GM18870 (cell line): ENCODE results near the gene MIPOL1.
A peak's percentile ranks its signal among the peaks of the same experiment; 100 is the strongest.
"Not testable (repeated sequence)": the region's sequence is repeated elsewhere in the genome, so short reads cannot be mapped to it uniquely, and the experiment has no call there.

Experiments
- ATAC-seq: cut with Tn5 transposase; IDR thresholded peaks from one replicate; pipeline ENCODE4 v1.9.1; 2021; ENCODE audit warnings: moderate library complexity; ENCODE audit not compliant: unreplicated experiment

Gene MIPOL1

DNA sequence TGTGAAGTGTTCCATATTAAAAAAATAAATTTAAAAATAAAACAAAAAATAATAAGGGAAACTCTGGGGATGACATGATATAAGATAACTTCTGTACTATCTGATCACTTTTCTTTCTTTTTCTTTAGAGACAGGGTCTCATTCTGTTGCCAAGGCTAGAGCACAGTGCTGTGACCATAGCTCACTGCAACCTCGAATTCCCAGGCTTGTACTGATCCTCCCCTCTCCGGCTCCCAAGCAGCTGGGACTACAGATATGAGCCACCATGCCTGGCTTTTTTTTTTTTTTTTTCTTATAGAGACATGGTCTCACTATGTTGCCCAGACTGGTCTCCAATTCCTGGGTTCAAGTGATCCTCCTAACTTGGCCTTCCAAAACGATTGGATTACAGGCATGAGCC lies 10.4 kb upstream of the MIPOL1 start:
- ATAC-seq = no peak

GRCh38 chr14:37187840-37188577 lies 9.7 kb upstream of the MIPOL1 start:
- ATAC-seq = not testable (repeated sequence)

- not testable (repeated sequence) for ATAC-seq
Measured at GRCh38 chr14:37189733-37190132, 8.0 kb upstream of the MIPOL1 start.

- ATAC-seq = no peak
Measured at GRCh38 chr14:37194698-37195097, 3.0 kb upstream of the MIPOL1 start.

DNA sequence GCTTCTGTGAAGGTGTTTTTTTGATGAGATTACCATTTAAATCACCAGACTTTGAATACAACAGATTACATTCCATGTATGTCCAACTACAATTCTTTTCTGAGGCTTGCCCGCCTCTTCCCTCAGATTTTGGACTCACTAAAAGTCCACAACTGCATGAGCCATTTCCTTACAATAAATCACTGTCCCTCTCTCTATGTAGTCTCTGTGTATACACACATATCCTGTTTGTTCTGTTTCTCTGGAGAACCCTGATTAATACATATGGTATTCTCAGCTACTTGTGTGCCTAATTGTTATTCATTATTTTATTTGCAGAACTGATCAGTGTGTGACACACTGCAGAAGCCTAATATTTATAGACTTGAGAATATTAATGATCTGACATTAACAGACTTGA lies 2.4 kb upstream of the MIPOL1 start:
- ATAC-seq = no peak

GRCh38 chr14:37196604-37197420 lies 925 bp upstream of the MIPOL1 start:
- no peak for ATAC-seq

DNA sequence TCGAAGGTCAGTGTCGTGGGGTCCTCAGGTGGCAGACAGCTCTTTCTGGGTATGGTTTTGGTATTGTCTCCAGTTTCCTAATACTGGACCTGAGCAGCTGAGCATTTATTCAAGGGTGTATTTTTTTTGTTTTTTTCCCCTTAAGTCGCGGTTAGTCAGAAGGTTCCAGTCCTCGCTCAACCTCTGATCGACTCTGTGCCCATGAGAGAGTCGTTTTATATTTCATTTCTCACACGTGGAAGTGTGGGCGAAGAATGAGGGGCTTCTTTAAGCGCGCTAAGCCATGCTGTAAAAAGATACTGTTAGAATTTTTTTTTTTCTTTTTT lies 499 bp downstream of the MIPOL1 start:
- ATAC-seq = no peak

- no peak for ATAC-seq
Measured at GRCh38 chr14:37198907-37199306, 1.2 kb downstream of the MIPOL1 start.

DNA sequence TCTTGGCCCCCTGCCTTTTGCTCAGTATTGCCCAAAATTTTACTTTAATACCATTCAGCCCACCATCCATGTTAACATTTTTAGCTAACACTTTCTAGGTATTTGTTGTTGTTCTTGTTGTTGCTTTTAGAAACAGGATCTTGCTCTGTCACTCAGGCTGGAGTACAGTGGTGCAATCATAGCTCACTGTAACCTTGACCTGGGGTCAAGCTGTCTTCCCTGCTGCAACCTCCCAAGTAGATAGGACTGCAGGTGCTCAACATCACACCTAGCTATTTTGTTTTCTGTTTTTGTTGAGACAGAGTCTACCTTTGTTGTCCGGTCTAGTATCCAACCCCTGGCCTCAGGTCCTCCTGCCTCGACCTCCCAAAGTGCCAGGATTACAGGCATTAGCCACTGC lies 4.0 kb downstream of the MIPOL1 start:
- ATAC-seq = no peak

DNA sequence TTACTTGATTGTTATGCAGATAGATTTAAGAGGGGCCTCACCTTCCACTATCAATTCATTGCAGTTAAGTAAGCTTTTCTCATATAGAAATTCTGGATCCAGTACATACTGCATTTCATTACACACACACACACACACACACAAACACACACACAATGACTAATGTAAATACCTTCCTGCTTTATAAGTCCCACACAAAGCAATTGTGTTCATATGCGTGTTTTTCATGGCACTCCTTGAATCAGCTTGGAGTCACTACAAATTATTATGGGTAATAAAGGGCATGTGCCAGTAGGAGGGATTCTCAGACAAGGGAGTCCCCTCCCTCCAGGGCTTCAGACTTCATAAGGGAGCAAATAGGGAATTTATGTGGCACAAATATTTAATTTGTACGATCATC lies 4.5 kb downstream of the MIPOL1 start:
- no peak for ATAC-seq

GRCh38 chr14:37202812-37203211 lies 5.1 kb downstream of the MIPOL1 start:
- ATAC-seq = no peak

DNA sequence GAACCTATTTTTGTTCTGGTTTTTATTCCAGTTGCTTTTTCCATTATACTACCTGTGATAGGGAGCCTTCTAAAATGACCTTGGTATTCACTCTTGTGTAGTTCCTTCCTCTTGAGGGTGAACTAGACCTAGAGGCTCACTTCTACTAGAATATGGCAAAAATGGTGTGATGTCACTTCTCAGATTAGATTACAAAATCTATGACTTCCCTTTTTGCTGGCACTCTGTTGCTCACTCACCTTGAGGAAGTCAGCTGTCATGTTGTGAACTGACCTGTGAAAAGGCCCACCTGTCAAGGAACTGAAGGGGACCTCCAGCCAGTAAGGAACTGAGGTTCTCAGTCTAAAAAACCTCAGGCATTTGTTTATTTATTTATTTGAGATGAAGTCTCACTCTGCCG lies 5.7 kb downstream of the MIPOL1 start:
- ATAC-seq = no peak

- not testable (repeated sequence) for ATAC-seq
Measured at GRCh38 chr14:37205623-37206605, 8.2 kb downstream of the MIPOL1 start.

DNA sequence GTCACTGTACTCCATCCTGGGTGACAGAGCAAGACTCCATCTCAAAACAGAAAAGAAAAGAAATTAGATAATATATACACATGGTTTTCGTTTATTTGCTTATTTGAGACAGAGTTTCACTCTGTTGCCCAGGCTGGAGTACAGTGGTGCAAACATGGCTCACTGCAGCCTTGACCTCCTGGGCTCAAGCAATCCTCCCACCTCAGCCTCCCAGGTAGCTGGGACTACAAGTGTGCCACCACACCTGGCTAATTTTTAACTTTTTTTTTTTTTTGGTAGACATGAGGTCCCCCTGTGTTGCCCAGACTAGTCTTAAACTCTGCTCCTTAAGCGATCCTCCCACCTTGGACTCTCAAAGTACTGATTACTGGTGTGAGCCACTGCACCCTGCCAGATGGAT lies 11.9 kb downstream of the MIPOL1 start:
- ATAC-seq = not testable (repeated sequence)

DNA sequence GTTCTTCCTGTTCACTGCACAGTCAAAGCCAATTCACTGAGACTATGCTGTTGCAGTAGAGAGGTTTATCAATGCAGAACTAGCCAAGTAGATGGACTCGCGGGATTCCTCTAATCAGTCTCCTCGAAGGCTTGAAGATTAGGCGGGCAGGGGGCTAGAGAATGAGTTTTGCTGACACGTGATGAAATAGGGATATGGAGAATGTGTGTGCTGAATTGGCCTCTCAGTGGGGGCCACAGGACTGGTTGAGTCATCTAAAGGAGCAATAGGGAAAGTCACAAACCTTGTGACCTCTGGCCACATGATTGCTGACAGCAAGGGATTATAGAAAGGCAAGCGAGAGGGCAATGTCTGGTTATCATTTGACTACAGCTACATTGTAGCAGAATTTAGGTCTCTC lies 12.7 kb downstream of the MIPOL1 start:
- no peak for ATAC-seq

DNA sequence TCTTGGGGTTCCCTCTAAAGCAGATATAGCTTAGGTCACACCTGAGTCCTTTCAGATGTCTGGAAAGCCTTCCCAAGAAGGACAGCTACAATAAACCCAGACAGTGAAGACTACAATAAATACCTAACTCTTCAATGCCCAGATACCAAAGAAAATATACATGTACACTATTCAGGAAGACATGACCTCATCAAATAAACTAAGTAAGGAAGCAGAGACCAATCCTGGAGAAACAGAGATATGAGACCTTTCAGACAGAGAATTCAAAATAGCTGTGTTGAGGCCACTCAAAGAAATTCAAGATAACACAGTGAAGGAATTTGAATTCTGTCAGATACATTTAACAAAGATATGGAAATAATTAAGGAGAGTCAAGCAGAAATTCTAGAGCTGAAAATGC lies 15.3 kb downstream of the MIPOL1 start:
- no peak for ATAC-seq

DNA sequence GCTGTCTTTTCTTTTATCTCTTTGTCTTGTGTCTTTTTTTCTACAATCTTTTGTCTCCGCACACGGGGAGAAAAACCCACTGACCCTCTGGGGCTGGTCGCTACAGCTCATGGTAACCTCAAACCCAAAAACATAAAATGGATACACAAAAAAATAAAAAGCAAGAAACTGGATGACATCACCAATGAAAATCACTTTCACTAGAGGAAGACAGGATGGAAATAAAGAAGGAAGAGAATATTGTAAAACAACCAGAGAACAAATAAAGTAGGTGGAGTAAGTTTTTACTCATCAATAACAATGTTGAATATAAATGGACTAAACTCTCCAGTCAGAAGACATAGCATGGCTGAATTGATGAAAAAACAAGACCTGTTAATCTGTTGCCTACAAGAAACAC lies 17.6 kb downstream of the MIPOL1 start:
- ATAC-seq = no peak

DNA sequence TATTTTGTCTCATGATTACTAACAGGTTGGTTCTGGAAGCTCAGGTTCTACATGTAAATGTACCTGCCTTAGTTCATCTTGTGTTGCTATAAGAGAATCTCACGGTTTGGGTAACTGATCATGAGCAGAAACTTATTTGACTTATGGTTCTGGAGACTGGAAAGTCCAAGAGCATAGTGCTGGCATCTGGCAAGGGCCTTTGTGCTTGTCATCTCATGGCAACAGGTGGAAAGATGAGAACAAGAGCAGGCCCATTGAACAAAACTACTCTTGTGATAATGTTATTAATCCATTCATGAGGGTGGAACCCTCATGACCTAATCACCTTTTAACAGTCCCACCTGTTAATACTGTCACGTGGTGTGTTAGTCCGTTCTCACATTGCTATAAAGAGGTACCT lies 23.3 kb downstream of the MIPOL1 start:
- ATAC-seq = no peak

DNA sequence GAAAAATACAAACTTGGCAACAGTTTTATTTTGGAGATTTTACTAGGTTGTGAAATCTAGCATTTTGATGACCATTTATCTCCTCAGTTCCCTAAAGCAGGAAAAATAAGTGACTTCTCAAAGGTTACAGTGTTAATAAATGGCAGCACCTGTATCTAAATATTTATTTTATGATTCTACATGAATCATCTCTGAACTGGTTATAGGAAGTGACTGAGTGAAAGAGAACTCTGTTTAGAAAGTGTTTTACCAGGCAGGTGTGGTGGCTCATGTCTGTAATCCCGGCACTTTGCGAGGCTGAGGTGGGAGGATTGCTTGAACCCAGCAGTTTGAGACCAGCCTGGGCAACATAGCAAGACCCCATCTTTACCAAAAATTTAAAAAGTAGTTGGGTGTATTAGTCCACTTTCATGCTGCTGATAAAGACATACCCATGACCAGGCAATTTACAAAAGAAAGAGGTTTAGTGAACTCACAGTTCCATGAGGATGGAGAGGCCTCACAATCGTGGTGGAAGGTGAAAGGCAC lies 26.3 kb downstream of the MIPOL1 start:
- no peak for ATAC-seq

DNA sequence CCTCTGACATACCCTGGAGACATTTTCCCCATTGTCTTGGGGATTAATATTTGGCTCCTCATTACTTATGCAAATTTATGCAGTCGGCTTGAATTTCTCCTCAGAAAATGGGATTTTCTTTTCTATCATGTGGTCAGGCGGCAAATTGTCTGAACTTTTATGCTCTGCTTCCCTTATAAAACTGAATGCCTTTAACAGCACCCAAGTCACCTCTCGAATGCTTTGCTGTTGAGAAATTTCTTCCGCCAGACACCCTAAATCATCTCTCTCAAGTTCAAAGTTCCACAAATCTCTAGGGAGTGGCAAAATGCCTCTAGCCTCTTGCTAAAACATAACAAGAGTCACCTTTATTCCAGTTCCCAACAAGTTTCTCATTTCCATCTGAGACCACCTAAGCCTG lies 27.9 kb downstream of the MIPOL1 start:
- not testable (repeated sequence) for ATAC-seq

GRCh38 chr14:37230551-37231194 lies 32.9 kb downstream of the MIPOL1 start:
- ATAC-seq = peak; percentile 62
